GM23248 (cell line): Measurements from ENCODE around the gene HM13.

Source experiments
- EZH2 ChIP-seq: fragments of 200-600 bp; sonication (generic); IDR thresholded peaks from 2 replicates; pipeline ENCODE4 v1.6.1; 2018; ENCODE audit warnings: antibody characterized with exemption, mild to moderate bottlenecking; ENCODE audit not compliant: insufficient read depth, poor library complexity, severe bottlenecking
- EZH2phosphoT487 ChIP-seq: fragments of 200-600 bp; sonication (generic); IDR thresholded peaks from 2 replicates; pipeline ENCODE4 v1.6.1; 2018; ENCODE audit warnings: antibody characterized with exemption, moderate library complexity, mild to moderate bottlenecking, low read depth; ENCODE audit not compliant: insufficient read depth

DNA sequence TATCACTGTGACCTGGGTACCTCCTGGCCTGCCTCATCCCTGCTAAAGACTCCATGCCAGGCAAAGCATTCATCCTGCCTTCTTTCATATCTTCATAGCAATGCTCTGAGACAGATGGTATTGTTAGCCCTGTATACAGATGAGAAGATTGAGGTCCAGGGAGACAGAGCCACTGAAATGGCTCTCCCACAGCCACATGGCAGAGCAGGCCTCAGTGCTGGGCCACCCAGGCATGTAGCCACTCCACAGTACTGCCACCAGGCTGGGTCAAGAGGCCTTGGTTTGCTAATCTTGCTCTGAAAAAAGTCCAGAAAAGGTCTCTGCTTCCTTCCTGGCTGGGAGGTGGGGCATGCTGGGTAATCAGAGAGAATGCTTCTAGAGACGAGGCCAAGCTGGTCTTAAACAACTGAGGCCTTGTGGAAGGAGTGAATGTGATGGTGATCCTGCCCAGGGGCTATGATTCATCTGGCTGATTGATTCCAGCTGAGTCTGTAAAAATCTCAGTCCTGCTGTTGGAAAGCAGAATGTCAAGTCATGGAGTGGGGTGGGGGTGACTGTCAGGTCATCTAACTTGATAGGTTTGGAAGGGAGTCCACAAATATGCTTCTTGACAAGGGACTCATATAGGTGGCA lies 29.8 kb downstream of the HM13 start:
- TF ChIP-seq EZH2phosphoT487 = no peak
- no peak for TF ChIP-seq EZH2
